Fibroblast of peridontal ligament (primary cell): ENCODE measurements around the gene TCEANC.

Source experiments
- DNase-seq: peaks from one replicate; pipeline ENCODE4 v3.0.0-alpha.2; 2010; ENCODE audit errors: extremely low read depth

Gene TCEANC

DNA sequence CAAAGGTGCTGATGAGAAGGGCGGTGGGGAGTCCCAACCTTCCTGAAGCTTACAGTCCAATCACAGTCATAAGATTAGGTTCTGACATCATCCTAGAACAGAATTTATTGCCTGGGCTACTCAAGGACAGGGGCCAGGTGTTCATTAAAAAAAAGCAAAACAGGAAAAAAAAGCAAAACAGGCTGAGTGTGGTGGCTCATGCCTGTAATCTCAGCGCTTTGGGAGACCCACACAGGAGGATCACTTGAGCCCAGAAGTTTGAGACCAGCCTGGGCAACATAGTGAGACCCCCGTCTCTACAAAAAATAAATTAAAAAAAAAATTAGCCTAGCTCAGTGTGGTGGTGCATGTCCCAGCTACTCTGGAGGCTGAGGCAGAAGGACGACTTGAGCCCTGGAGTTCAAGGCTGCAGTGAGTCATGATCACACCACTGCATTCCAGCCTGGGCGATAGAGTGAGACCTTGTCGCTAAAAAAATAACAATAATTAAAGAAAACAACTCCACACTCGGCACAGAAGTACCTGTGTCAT is 39.0 kb downstream of the TCEANC start:
- DNase-seq, result no peak

DNA sequence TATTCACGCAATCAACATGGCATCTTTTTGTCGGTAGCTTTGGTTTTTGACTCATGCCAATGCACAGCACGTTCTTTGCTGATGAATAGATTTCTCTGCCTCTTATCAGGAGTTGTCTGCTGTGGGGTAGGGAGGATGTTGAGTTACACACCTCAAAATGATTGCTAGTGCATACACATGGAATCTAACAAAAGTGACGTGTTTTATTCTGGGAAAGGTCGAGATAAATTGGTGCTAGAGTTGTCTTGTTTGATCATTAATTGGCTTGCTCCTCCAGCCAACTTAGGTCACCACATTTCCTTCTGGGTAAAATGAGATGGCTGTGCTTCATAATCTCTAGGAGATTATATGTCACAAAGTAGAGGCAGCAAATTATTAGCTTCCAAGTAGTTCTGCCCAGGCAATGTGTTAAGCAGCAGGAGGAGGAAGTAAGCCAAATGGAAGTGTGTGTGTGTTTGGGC is 39.9 kb downstream of the TCEANC start:
- DNase-seq, result no peak

DNA sequence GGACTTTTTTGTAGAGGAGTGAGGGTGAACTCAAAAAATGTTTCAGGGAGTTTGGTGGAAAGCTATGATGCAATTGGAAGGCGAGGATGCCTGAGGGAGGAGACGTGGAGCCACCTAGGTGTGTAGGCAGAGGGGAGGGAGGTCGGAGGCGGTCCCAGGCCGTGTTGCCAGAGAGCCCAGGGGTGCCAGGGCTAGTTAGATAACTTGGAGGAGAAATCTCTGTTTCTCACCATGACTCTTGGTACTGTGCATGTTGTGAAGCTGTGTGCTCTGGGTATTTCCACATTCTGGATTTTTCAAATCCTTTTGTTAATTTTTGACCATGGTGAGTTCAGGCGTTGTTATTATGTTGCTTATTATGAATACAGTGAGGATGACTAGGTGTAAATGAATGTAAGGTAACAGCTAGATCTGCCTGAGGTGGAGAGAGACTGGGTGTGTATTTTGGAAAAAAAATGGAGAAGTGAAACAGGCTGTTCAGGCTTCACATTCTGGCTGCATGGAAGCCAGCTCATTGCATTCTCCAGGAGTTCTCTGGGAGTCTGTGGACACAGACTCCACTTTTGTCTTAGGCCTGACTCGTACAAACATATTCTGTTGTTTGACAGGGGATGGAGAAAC is 40.5 kb downstream of the TCEANC start:
- DNase-seq, result no peak

DNA sequence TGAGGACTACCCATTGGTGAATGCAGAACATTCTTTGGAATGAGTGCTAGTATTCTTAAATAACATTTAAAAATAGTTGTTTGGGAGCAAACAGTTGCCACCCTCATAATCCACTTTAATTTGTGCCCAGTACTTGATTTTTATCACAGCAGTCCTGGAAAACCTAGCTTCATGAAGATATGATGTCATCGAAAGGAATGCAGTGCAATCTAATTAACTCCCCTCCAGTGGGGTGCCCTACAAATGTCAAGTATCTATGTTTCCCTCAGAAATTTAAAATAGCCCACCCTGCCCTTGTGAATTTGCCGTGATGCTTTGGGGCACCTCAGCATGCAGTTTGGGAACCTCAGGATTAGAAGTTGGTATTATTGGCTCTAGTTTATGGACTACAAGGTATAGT is 41.4 kb downstream of the TCEANC start:
- DNase-seq, result no peak

DNA sequence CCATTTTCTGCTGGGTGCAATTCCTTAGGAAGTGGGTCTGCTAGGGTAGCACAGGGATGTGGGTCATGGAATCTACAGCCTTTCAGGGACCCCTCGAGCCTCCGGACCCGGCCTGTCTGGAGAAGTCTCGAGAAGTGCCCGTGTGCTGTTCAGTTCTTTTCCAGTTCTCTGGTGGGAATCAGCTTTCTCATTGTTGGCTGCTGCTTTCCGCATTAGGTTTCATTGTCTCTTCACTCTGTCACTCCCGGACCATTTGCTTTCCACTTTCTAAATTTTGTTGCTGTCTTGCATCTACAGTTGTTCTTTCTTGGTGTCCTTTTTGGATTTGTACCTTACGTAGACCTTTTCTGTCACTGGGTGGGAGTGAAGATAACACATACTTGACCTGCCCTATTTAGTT is 42.0 kb downstream of the TCEANC start:
- DNase-seq, result no peak

- no peak for DNase-seq
Measured at GRCh38 chrX:13695601-13696115, 42.7 kb downstream of the TCEANC start.

DNA sequence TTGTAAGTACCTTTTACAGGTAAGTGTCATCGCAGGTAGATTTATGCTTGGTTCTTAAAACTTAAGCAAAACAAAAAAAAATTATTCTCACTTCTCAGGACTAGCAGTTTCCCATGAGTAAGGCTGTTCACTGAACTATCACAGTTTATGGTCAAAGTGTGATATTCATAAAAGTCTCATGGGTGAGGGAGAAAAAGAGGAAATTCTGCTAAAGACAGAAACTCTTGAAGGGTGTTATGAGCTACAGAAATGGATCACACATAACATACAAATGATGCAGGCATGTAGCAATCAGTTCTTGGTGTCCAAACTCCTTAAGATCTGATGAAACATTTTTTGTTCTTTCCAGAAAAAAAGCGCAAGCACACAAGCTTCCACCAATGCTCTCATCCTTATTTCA is 44.5 kb downstream of the TCEANC start:
- DNase-seq, result peak; percentile 29

GRCh38 chrX:13697976-13698375 is 45.0 kb downstream of the TCEANC start:
- DNase-seq, result no peak

DNA sequence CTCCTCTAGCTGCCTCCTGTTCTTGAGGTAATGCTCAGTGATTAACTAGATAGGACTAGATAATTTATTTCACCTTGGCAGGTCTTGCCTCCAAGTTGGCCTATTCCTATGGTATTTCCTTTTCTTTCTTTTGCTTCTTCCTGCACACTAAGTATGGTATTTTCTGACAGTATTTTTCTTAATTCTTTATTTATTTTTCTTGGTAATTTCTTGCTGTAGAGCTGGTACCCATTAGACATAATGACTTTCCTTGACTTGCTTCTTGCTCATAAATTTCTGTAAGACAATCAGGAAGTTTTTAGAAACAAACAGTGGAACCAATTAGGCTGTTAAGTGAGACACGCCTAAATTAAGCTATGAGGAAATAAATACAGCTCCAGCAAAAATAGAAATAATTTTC is 45.5 kb downstream of the TCEANC start:
- DNase-seq, result no peak

DNA sequence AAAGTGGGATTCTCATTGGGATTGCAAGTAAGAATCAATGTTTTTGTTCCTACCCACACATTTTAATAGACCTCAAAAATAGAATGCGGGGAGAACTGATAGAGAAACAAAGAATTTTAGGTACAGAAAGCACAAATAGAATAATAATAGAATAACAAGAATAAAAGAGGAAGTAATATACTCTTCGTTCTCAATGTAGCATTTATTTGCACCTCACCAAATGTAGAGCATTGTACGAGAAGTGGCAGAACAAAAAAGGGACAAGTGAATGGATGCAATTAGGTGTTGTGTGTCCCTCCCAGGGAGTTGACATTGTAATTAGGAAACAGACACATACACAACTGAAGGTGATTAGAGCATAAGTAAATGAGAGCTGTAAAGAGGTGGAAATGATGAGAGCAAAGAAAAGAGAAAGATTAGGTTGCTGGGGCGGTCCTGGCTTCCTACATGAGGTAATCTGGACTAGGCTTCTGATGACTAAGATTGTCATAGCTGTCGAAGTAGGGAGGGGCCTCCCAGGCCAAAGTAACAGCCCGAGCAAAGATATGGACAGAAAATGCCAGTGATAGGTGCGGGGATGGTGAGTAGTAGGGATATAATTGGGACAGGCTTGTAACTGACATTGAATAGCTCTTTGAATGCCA is 46.4 kb downstream of the TCEANC start:
- no peak for DNase-seq

DNA sequence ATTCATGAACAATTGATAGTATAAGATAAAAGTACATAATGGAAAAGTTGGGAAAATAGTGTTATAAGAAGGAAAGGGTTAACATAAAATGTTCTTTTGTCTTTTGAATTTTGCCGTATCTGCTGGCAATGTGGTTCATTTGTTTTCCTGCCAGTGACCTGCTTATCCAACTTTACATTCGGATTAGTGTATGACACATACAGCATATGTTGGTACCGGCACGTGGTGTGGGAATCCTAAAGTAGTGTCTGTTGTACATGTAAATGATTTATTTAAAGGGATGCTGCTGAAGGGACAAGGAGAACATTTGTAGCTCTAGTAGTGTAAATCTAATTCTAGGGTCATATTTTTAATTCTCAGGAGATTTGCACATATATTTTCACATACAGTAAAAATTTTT is 47.4 kb downstream of the TCEANC start:
- no peak for DNase-seq

GRCh38 chrX:13702111-13702789 is 49.3 kb downstream of the TCEANC start:
- DNase-seq, result no peak

DNA sequence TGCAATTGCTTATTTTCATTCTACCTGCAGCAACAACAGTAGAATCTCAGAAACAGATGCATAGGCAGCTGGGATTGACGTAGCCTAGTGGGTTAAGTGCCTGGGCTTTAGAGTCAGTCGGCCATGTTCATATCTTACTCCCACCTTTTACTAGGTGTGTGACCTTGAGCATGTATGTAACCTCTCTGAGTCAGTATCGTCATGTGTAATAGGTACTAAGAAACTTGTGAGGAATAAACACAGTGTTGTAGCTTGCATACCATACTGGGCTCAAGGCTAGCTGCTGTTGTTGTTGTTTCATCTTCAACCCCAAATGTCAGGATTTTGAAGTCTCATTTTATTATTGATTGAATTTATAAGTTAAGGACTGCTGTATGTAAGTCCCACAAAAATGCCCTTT is 50.2 kb downstream of the TCEANC start:
- no peak for DNase-seq

DNA sequence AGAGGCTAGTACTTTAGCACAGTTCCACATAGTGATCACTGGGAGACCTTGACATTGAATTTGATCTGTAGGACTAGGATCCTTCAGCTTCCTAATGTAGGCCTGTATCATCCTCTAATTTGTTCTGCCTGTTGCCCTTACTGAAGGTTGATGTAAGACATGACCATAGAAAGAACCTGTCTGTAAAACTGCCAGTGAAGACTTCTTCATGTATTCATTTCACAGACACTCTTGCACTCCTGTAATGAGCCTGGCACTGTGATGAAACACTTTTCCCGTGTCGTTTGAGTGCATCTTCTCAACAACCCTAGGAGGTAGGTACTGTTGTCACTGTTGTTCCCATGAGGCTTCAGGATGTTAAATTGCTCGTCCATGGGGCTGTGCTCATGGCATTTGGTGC is 50.6 kb downstream of the TCEANC start:
- no peak for DNase-seq

- no peak for DNase-seq
Measured at GRCh38 chrX:13711141-13711540, 58.2 kb downstream of the TCEANC start.
